CD4-positive, alpha-beta T cell treated with Interferon alpha-2 for 1 hour (primary cell): Measurements from ENCODE around the gene PRH1.

ENCODE experiments used
- DNase-seq, 2 donors: peaks; one replicate each; pipeline ENCODE4 v3.0.0-alpha.2; 2020 to 2022

Gene PRH1

DNA sequence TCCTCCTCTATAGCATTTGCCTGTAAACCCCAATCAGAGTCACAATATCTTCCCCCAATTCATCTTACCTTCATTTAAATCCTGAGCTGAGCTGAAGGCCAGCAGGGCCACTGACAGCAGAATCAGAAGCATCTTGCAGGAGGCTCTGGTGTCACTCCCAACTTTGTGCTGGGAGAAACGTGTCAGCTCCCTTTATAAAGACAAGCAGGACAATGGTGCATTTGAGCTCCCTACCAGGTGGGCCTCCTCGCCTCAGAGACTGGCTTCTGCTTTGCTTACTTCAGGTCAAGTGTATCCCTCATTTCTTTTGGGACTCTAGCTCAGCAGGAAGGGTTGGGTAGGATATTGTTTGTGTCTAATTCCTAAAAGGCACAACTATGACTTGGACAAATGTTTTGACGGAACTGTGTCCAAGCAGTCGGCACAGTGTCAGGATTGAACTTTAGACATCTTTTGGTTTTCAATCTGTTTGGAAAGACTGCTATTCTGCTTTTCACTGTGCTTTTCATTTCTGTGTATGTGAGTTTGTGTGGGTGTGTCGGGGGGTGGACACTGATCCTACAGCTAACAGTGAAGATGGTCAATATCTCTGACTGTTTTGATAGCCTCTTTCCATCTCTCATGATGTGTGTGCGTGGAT lies at the start of gene PRH1:
PRH1 (minus strand) TSS at position 170 of the 640 bp plus-strand sequence; CDS start at position 132, 38 bp downstream.
- no peak for DNase-seq

DNA sequence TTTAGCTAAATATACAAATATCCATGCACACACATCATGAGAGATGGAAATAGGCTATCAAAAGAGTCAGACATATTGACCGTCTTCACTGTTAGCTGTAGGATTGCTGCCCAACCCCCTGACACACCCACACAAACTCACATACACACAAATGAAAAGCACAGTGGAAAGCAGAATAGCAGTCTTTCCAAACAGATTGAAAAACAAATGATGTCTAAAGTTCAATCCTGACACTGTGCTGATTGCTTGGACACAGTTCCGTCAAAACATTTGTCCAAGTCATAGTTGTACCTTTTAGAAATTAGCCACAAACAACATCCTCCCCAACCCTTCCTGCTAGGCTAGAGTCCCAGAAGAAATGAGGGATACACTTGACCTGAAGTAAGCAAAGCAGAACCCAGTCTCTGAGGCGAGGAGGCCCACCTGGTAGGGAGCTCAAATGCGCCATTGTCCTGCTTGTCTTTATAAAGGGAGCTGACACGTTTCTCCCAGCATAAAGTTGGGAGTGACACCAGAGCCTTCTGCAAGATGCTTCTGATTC lies 44.8 kb upstream of the PRH1 start, which contains the start of gene PRH2:
PRH2 (plus strand) TSS at position 491 of the 541 bp plus-strand sequence; CDS start at position 529, 38 bp downstream.
- DNase-seq, result no peak

DNA sequence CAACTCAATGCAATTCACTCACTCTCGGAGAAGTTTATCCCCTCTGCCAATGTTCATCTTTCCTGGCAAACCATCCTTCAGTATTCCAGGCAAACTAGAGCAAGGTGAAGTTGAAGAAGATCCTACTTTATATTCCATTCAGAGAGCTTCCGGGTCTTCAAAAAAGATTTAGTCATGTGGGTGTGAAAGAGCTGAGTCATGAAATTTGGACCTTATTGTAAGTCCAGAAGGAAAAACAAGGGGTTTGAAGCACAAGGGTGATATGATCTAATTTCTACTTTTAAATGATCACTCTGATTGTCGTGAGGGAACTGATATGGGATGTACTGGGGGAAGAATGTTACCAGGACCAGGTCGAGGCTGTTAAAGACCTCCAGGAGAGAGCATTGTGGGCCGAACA lies 42.2 kb upstream of the PRH1 start:
- no peak for DNase-seq

DNA sequence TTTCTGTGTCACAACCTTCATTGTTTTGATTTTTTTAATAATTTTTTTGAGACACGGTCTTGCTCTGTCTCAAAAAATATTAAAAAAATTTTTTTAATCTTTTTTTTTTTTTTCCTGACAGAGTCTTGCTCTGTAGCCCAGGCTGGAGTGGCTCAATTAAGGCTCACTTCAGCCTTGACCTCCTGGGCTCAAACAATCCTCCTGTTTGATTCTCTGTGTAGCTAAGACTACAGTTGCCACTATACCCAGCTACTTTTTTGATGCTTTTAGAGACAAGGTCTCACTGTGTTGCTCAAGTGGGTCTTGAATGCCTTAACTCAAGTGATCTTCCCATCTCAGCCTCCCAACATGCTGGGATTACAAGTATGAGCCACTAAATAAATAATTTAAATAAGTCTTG lies 35.8 kb upstream of the PRH1 start:
- no peak for DNase-seq

DNA sequence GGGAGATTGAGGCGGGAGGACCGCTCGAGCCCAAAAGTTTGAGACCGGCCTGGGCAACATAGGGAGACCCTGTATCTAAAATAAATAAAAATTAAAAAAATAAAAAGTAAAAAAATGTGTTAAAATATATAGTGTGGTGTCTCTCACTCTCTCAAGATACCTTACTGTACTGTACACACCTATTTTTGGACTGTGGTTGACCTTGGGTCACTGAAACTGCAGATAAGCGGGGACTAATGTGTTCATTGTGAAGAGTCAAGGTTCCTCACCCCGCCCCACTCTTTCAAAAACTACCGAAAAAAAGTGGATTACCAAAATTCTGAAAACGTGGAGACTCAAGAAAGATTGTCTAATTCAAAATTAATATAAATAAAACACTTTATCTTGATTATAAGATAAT lies 26.3 kb upstream of the PRH1 start:
- DNase-seq, result no peak

DNA sequence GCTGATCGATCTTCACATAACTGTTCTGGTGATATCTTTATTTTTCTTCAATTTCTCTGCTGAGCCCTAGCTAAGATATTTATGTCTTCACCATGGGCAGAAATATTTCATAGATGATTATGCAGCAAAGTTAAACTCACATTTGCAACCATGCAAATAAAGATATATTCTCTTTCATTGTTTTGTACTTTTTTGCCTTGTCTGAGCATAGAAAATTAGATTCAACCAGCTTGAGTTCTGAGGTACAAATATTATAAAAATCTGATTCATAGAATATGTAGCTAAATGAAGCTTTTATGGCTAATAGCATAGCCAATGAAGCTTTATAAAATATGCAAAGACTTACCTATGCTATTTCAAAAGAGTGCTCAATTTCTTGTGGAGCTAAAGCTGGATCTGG lies 25.4 kb upstream of the PRH1 start, which contains the start of gene TAS2R13:
TAS2R13 (minus strand) TSS at position 101 of the 400 bp plus-strand sequence. CDS start 264 bp downstream, outside the sequence.
- DNase-seq, result no peak

DNA sequence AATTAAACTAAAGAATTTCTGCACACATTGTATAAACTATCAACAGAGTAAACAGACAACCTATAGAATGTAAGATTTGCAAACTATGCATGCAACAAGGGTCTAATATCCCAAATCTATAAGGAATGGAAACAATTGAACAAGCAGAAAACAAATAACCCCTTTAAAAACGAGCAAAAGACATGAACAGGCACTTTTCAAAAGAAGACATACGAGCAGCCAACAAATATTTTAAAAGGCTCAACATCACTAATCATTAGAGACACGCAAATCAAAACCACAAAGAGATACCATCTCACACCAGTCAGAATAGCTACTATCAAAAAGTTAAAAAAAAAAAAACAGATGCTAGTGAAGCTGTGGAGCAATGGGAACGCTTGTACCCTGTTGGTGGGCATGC lies 20.6 kb upstream of the PRH1 start:
- no peak for DNase-seq

DNA sequence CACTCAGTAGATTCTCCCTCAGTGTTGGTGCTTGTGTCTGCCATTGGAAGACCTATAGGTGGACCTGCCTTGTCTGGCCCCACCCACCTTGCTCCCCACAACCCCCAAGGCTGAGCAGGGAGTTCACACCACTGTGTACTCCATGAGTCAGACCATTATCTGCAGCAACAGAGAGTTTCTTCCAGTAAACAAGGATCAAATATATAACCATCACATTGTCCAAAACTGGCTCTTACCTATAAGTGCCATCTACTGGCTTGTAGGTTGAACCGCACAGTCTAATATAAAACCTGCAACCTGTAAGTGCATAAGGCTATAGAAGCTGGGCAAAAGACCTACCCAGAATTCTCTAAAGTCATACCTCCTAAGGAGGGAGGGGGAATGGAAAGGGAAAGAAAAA lies 17.4 kb upstream of the PRH1 start:
- no peak for DNase-seq

DNA sequence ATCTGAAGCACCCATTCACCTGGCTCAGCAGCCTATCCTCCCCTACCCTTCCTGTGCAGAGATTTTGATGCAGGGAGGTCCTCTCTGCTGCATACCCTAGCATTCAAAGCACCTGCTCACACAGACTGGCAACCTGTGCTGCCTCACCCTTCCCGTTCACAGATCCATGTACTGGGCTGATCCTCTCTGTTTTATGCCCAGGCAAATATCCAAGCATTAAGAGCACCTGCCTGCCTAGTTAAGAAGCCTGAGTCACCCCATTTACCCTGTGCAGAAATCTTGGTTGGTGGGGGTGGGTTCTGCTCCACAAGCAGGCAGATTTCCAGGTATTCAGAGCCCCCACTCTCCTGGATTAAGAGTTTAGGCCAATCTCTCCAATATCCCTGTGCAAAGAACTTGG lies 16.9 kb upstream of the PRH1 start:
- DNase-seq, result no peak

DNA sequence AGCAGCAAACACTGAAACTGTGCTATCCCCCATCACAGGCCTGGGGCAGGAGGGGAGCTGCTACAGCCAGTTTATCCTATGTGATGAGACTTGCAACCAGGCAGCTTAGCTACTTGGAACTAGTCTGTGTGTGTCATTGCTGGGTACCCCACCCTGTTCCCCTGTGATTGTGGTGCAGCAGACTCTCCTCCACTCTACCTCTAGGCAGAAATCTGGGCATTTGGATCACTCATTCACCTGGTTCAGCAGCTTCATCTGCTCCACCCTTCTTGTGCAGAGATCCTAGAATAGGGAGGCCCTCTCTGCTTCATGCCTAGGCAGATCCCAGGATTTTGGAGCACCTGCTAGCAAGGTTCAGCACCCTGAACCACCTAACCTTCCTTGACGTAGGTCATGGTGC lies 16.5 kb upstream of the PRH1 start:
- DNase-seq, result no peak

DNA sequence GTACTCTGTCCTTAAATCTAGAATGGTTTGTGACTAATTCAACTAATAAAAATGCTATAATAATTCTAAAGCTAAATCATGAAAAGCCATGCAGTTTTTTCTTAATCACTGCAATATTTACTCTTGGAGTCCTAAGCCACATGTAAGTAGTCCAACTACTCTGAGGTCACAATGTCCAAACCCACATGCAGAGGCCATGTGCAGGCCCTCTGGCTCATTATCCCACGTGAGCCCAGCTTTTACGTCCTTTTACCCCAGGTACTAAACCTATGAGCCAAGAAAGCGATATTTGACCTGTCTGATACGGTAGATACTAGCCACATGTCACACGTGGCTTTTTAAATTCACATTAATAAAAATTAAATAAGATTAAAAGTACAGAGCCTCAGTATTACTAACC lies 12.8 kb upstream of the PRH1 start:
- DNase-seq, result no peak

DNA sequence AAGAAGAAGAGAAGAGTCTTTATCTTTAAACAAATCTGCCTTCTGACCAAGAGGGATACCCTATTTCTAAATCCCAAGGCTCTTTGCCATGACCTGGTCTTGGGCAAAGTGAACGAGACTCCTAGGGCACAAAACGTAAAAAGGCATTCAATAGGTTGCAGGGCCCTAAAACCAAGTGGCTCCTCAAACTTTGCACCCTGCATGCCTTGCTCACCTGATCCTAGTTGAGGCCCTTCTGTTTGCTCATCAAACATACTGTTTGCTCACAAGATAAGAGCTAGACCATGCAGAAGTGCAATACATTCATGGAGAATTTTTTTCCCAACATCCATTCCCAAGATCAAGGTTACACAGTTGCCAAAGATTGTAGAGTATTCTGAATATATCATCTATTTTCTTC lies 7.9 kb upstream of the PRH1 start:
- DNase-seq, result no peak

DNA sequence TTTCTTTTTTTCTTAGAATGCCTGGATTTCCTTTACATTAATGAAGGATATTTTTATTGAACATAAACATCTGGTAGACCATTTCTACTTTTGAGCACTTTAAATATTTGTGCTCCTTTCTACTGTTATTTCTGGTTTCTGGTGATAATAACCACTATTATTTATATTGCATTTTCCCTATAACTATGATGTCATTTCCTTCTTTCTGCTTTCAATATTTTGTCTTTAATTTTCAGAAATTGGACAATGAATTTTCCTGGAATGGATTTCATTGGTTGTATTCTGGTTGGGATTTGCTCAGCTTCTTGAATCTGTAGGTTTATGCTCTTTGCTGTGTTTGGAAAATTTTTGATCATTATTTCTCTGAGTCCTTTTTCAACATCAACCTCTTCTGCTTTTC lies 5.2 kb upstream of the PRH1 start:
- no peak for DNase-seq

DNA sequence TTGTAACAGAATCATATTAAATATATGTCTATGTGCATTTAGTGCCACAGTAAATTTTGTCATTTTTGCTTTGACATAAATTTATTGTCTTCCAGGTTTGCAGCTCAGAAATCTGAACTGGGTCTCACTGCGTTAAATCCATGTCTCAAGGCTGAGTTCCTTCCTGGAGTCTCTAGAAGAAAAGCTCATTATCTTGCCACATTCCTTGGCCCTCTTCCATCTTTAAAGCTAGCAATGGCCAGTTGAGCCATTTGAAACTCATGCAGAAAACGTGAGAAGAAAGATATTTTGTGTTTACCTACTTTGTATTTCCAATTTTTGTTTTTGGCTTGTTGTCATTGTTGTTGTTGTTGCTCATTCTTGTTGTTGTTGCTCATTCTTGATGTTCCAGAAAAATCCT lies 10.7 kb downstream of the PRH1 start:
- DNase-seq, result no peak

DNA sequence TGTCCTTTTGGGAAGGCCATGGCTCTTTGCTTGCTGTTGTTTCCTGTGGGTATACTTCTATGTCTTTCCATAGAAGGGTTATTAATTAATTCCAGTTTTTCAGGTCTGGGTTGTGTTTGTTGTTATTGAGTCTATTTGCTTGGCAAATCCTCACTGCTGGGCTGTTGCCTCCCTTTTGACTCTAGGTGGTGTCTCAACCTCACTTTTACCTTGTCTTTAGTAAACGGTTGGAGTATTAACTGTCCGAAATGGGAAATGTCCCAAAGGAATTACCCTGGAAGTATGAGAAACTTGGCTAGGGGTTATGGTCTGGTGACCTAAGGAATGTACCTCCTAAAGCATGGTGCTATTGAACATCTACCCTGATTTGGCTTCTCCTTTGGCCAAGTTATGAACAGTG lies 16.7 kb downstream of the PRH1 start:
- DNase-seq, result no peak

DNA sequence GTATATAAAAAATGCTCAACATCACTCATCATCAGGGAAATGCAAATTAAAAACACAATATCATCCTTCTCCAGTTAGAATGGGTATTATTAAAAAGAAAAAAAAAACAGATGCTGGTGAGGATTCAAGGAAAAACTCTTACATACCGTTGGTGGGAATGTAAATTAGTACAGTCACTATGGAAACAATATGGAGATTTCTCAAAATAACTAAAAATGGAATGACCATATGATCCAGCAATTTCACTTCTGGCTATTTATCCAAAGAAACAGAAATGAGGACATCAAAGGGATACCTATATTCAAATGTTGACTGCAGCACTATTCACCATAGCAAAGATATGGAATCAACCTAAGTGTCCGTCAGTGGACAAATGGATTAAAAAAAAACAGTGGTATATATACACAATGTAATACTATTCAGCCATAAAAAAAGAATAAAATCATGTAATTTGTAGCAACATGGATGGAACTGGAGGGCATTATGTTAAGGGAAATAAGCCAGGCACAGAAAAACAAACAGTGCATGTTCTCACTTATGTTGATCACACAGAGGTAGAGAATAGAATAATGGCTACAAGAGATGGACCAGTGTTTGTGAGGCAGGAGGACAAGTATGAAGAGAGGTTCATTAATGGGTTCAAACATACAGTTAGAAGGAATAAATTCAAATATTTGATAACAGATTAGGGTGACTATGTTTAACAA lies 20.4 kb downstream of the PRH1 start:
- no peak for DNase-seq

DNA sequence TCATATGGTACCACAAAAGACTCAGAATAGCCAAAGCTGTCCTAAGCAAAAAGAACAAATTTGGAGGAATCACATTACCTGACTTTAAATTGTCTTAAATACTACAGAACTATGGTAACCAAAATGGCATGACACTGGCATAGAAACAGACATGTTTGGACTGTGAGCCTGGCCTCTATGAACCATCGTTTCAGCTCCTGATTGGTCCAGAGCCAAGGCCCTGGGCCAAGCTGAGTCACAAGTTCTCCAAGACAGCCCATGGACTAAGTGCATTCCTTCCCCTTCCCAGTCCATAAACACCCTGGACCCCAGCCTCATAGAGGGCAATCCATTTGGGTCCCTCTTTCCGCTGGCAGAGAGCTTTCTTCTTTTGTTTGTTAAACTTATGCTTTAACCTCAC lies 22.7 kb downstream of the PRH1 start:
- no peak for DNase-seq

DNA sequence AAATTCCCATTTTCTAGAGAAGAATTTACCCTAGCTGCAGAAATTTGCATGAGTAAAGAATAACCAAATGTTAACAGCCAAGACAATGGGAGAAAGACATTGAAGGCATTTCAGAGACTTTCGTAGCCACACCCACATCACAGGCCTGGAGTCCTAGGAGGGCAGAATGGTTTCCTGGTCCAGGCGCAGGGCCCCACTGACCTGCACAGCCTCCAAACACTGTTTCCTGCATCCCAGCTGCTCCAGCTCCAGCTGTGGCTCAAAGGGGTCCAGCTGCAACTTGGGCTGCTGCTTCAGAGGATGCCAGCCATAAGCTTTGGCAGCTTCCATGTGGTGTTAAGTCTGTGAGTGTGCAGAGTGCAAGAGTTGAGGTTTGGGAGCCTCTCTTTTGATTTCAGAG lies 28.2 kb downstream of the PRH1 start:
- DNase-seq, result no peak

DNA sequence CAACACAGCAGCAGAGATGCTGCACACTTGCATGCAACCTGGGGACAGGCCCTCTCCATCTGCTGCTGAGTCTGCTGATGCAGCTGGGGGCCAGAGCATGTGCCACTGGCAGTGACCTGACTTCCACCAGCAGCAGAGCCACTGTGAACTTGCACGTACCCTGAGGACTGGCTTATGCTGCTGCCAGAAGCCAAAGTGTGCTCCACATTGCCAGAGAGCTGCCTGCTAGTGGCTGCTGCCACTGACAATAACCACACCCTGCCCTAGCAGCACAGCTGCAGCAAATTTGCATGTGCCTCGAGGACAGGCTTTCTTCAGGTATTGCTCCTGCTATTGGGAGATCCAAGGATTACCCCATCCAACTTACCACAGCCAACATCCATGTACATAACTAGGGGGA lies 30.3 kb downstream of the PRH1 start:
- DNase-seq, result no peak

DNA sequence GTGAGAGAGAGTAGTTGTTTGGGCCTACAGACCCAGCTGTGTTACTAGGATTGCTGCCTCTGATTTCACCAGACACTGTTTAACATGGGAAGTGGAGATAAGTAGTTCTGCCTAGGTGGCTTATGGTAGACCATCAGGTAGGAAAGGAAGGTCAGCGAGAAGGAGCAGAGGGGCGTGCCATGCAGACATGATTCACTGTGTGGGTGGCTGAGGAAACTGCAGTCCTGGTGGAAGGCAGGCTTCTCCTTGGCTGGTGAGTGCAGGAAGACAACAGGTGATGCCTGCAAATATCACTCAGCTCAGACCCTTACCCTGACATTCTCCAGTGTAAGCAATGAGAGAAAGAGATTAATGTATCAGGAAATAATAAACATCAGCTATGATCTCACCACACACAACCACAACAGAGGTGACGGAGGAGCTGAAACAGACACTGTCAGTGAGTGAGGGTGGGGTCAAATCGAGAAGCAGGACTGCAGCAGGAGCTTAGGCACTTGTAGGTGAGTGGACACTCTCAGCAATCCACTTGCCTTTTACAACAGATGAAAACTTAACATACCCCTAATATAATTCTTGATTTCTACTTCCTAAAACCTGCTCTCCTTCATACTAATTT lies 32.7 kb downstream of the PRH1 start:
- DNase-seq, result peak in 1 of 2 donors; percentile 3

DNA sequence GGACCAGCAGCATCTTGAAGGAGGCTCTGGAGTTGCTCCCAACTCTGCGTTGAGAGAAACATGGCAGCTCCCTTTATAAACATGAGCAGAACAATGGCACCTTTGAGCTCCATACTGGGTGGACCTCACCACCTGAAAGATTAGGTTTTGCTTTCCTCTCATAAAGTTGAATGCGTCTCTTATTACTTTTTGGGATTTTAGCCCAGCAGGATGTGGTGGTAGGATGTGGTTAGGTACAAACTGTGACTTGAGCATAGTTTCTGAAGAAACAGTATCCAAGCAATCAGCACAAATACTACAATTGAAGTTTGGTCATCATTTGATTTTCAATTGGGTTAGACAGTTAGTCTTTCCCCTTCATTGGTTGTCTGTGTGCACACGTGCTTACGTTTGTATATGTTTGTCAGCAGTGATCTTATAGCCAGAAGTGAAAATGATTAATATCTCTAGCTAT lies 34.6 kb downstream of the PRH1 start, which contains the start of gene PRR4:
PRR4 (minus strand) TSS at position 51 of the 454 bp plus-strand sequence; CDS start at position 13, 38 bp downstream.
- peak in 1 of 2 donors; percentile 50 for DNase-seq

DNA sequence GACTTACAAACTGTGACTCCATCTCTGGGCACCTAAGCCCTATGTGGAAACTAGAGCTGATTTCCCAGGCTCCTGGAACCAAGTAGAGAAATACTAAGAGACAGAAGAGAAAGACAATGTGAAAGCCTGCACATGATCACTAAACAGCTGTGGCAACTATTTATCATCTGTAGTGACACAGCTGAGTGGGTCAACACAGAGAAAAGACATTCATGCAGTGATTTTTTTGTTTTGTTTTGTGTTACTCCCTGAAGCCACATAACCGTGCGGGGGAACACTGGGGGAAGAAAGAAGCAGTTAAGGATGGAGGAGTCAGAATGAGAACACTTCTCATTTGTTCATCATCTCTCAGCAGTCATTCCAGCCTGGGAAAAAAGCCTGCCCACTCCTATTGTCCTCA lies 36.3 kb downstream of the PRH1 start:
- no peak for DNase-seq

DNA sequence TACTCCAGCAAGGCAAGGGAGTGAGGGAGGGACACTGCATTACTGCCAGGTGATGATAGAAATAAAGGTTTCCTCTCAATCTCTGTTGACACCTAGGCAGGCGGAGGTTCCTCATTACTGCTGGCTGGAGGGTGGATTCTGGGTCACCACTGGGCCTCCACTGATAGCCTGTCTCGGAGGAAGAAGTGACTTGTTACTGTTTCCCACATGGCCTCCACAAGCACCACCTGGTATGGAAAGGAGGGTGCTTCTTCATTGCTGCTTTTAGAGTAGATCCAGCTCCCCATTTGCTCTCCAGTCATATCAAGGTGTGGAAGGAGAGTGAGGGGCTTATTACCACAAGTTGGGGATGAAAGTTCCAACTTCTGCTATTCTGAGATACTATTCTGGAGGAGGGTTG lies 41.2 kb downstream of the PRH1 start:
- DNase-seq, result no peak

DNA sequence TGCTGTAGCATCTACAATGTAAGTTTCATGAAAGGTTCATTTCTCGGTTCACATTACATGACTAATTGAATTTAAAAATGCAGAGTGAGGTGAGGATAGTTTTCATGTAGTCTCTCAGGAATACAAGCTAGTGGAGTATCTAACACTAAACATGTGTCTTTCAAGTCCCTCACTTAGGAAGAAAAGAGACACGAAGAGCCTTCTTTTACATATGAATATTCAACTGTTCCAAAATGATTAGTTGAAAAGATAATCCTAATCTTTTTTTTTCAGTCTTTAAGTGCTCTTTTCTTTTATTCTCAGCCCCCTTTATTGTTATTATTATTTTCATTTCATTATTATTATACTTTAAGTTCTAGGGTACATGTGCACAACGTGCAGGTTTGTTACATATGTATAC lies 45.6 kb downstream of the PRH1 start:
- DNase-seq, result no peak
